ENCODE data around the gene LENEP.
A peak's percentile ranks its signal among the peaks of the same experiment; 100 is the strongest.

DNA sequence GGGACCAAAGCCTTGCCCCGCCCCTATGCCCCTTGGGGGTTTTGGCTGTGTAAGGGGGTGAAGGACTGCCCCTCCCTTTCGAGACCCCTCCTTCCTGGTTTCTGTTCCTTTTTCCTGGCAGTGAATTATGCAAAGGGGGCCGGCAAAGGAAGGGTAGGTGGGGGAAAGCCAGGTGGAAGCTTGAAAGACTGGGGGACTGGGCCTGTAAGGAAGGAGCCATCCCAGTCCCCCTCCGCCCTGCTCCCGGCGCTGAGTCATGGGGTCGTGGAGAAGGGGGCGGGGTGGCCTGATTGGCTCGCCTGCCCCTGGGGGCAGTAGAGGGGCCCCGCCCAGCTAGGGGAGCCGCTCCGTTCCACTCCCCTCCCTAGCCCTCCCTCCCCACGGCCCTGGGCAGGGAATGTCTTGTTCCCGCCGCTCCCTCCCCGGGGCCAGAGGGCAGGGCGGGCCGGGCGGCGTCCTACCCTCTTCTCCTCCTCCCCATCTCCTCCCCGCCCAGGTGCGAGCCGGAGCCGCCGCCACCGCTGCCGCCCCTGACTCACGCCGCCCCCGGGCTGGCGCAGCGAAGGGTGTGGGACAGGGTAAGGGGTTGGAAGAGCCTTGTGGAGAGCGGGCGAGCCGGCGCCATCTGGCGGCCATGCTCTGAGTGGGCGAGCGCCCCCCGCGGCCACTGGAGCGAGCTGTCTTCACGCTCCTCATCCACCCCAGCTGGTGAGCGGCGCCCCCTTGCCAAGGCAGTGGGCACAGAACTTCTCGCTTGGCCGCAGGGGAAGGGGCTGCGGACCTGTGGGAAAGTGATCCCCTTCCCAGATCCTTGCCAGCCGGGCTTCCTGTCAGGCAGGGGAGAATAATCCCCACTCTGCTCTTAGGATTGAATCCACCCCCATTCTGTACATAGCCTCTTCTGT lies 23.9 kb downstream of the LENEP start:
- TF ChIP-seq, protein P1, sequence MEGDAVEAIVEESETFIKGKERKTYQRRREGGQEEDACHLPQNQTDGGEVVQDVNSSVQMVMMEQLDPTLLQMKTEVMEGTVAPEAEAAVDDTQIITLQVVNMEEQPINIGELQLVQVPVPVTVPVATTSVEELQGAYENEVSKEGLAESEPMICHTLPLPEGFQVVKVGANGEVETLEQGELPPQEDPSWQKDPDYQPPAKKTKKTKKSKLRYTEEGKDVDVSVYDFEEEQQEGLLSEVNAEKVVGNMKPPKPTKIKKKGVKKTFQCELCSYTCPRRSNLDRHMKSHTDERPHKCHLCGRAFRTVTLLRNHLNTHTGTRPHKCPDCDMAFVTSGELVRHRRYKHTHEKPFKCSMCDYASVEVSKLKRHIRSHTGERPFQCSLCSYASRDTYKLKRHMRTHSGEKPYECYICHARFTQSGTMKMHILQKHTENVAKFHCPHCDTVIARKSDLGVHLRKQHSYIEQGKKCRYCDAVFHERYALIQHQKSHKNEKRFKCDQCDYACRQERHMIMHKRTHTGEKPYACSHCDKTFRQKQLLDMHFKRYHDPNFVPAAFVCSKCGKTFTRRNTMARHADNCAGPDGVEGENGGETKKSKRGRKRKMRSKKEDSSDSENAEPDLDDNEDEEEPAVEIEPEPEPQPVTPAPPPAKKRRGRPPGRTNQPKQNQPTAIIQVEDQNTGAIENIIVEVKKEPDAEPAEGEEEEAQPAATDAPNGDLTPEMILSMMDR (IDR thresholded peaks at IDR 0.05) = peak; percentile 97 to 100 (median 98)
- peak in 1 of 2 donors; percentile 52 for TF ChIP-seq POLR2A (IDR thresholded peaks at IDR 0.05)

Data from heart left ventricle (tissue), 13 donors.